B cell (primary cell): Measurements from ENCODE around the gene CFTR.

Source experiments
- CTCF ChIP-seq: fragments of 200-600 bp; IDR thresholded peaks from one replicate; pipeline ENCODE4 v1.8.0; 2022; ENCODE audit warnings: antibody characterized with exemption, mild to moderate bottlenecking
- EZH2 ChIP-seq: IDR thresholded peaks from 2 replicates; pipeline ENCODE4 v1.6.1; 2012; ENCODE audit warnings: borderline replicate concordance, low read depth, mild to moderate bottlenecking, moderate library complexity, low read length; ENCODE audit not compliant: insufficient read depth, poor library complexity, severe bottlenecking

- TF ChIP-seq CTCF (no peak), EZH2 (no peak)
These were observed 175.0 kb downstream of the CFTR start for GRCh38 chr7:117654780-117655179.
